ENCODE measurements around the gene DISC1.

- TF ChIP-seq EGR1 (IDR thresholded peaks at IDR 0.05; ENCODE audit: low read depth) (no peak), YY1 (IDR thresholded peaks at IDR 0.05; ENCODE audit: extremely low read depth, insufficient replicate concordance, low read depth, low read length) (no peak), EZH2phosphoT487 (IDR thresholded peaks at IDR 0.05; ENCODE audit: borderline replicate concordance) (no peak)
These were observed 324.8 kb downstream of the DISC1 start for GRCh38 chr1:231951374-231951773.
